Activated CD4-positive, alpha-beta T cell treated with anti-CD3 and anti-CD28 coated beads, Interleukin-2, amount 50 U/mL, for 24 hours (primary cell): ENCODE results near the gene DLGAP4.

Source experiments
- DNase-seq, 2 donors: peaks; one replicate each; pipeline ENCODE4 v3.0.0-alpha.2; 2020; ENCODE audit warnings: low read depth in 1 of 2, low spot score in 1 of 2

Gene DLGAP4

GRCh38 chr20:36275011-36275410, 31.1 kb upstream of the DLGAP4 start:
- no peak for DNase-seq

- DNase-seq = no peak
Measured at GRCh38 chr20:36275441-36276189, 30.5 kb upstream of the DLGAP4 start.

GRCh38 chr20:36277546-36277945, 28.6 kb upstream of the DLGAP4 start:
- DNase-seq = no peak

GRCh38 chr20:36279362-36279761, 26.8 kb upstream of the DLGAP4 start:
- no peak for DNase-seq

GRCh38 chr20:36279776-36280175, 26.4 kb upstream of the DLGAP4 start:
- DNase-seq = no peak

- no peak for DNase-seq
Measured at GRCh38 chr20:36281785-36282380, 24.3 kb upstream of the DLGAP4 start.

- DNase-seq = no peak
Measured at GRCh38 chr20:36284751-36285150, 21.4 kb upstream of the DLGAP4 start.

- DNase-seq = no peak
Measured at GRCh38 chr20:36285746-36286447, 20.2 kb upstream of the DLGAP4 start.

GRCh38 chr20:36297656-36298055, 8.5 kb upstream of the DLGAP4 start:
- no peak for DNase-seq

GRCh38 chr20:36298061-36298460, 8.1 kb upstream of the DLGAP4 start:
- DNase-seq = no peak

GRCh38 chr20:36298795-36299339, 7.3 kb upstream of the DLGAP4 start:
- no peak for DNase-seq

- no peak for DNase-seq
Measured at GRCh38 chr20:36299459-36299858, 6.7 kb upstream of the DLGAP4 start.

GRCh38 chr20:36301359-36302119, 4.6 kb upstream of the DLGAP4 start:
- no peak for DNase-seq

- DNase-seq = no peak
Measured at GRCh38 chr20:36303020-36303595, 3.0 kb upstream of the DLGAP4 start.

GRCh38 chr20:36303831-36304230, 2.3 kb upstream of the DLGAP4 start:
- DNase-seq = no peak

- no peak for DNase-seq
Measured at GRCh38 chr20:36304786-36305495, 1.2 kb upstream of the DLGAP4 start.

GRCh38 chr20:36306553-36307411, 643 bp downstream of the DLGAP4 start:
- no peak for DNase-seq

- no peak for DNase-seq
Measured at GRCh38 chr20:36307412-36308325, 1.5 kb downstream of the DLGAP4 start.
